ENCODE measurements around the gene TNRC6A.

- no peak for TF ChIP-seq GATA2 (IDR thresholded peaks at IDR 0.05; ENCODE audit: low read depth, low read length)
- TF ChIP-seq GATA3 (IDR thresholded peaks at IDR 0.05; ENCODE audit: low read depth, low read length): no peak
Observed at GRCh38 chr16:24683847-24684493, 45.5 kb upstream of the TNRC6A start.
